ENCODE measurements around the gene PRKG1. TPM values are rescaled to one million over a fixed set of nuclear protein-coding genes. Genes with fewer than 3 reads are reported as not detected.

PRKG1 gene
- total RNA-seq, 1 experiment from 2014 or later: 10.4 TPM

DNA sequence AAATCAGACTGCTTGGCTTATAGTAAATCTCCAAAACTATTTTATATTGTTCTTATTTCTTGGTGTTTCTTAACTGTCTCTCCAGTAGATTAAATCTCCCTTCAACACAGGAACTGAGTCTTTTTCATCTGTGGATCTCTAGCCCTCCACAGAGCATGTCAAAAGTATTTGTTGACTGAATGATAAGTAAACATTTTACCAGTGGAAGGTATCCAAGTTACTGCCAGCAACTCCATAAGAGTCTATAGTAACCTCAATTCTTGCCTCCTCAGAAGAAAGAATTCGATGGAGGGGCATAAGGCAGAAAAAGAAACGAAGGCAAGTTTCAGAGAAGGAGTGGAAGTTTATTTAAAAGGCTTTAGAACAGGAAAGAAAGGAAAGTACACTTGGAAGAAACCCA is 945.9 kb downstream of the PRKG1 start:
- no peak overlapping the region for H3K23ac ChIP-seq (ENCODE audit: insufficient read length, low read depth, low read length)
- H3K9ac ChIP-seq (ENCODE audit: extremely low read depth, insufficient read length, low read length): no peak overlapping the region
- no peak overlapping the region for H2BK120ac ChIP-seq (ENCODE audit: low read depth, low read length, poor library complexity, severe bottlenecking)
- H4K5ac ChIP-seq (ENCODE audit: insufficient read length, low read depth, low read length): no peak overlapping the region
- Mint-ChIP-seq H3K4me1 (peaks cover 18 to 30% of the 10 kb centered on the region in 2 experiments), H3K36me3 (ENCODE audit: insufficient read depth in 1 of 3, low read depth in 3 of 3) (peaks cover 34 to 70% (median 48%) of the 10 kb centered on the region in 3 experiments), H3K4me3 (no peak overlapping the region), H3K27me3 (ENCODE audit: low read depth) (peaks cover 21% of the 10 kb centered on the region), H3K27ac (no peak overlapping the region), H3K9me3 (peaks cover 43 to 50% of the 10 kb centered on the region in 2 experiments)
- no peak overlapping the region for H2BK20ac ChIP-seq (ENCODE audit: low read depth, low read length, poor library complexity, severe bottlenecking)
- no peak overlapping the region for H3K56ac ChIP-seq (ENCODE audit: insufficient read length, low read depth, low read length)
- no peak overlapping the region for H2BK12ac ChIP-seq (ENCODE audit: insufficient read length, low read depth, low read length)
- H3K4me1 ChIP-seq (ENCODE audit: insufficient read depth, low read length): peaks cover 12% of the 10 kb centered on the region; the same call in 1 of the 2 replicates
- H3K27me3 ChIP-seq (ENCODE audit: insufficient read depth, low read length): no peaks in the 10 kb centered on the region
- no peak overlapping the region for H4K8ac ChIP-seq (replicated peaks; ENCODE audit: insufficient read length, low read depth, low read length)
- TF ChIP-seq, protein P1, sequence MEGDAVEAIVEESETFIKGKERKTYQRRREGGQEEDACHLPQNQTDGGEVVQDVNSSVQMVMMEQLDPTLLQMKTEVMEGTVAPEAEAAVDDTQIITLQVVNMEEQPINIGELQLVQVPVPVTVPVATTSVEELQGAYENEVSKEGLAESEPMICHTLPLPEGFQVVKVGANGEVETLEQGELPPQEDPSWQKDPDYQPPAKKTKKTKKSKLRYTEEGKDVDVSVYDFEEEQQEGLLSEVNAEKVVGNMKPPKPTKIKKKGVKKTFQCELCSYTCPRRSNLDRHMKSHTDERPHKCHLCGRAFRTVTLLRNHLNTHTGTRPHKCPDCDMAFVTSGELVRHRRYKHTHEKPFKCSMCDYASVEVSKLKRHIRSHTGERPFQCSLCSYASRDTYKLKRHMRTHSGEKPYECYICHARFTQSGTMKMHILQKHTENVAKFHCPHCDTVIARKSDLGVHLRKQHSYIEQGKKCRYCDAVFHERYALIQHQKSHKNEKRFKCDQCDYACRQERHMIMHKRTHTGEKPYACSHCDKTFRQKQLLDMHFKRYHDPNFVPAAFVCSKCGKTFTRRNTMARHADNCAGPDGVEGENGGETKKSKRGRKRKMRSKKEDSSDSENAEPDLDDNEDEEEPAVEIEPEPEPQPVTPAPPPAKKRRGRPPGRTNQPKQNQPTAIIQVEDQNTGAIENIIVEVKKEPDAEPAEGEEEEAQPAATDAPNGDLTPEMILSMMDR (conservative IDR thresholded peaks at IDR 0.05): no peak
- H3K79me1 ChIP-seq (ENCODE audit: insufficient read depth, low read depth, low read length, poor library complexity, severe bottlenecking): no peaks in the 10 kb centered on the region
- no peak overlapping the region for H2AK5ac ChIP-seq (ENCODE audit: insufficient read length, low read length)
- H3K23me2 ChIP-seq (ENCODE audit: insufficient read length, low read depth, low read length, poor library complexity, severe bottlenecking): no peaks in the 10 kb centered on the region
- H4K91ac ChIP-seq (ENCODE audit: insufficient read length, low read depth, low read length): no peak overlapping the region
- H3K18ac ChIP-seq (ENCODE audit: insufficient read length, low read depth, low read length): no peak overlapping the region
- no peak overlapping the region for H3K27ac ChIP-seq (ENCODE audit: insufficient read length, low read depth, low read length)
- H2AFZ ChIP-seq (ENCODE audit: low read length): no peak overlapping the region
- H3K4me2 ChIP-seq (ENCODE audit: insufficient read depth, insufficient read length, low read length): no peak overlapping the region
- DNase-seq: no peak
- no CpG with 5 or more reads among the region's 2 CpGs for WGBS (ENCODE audit: extremely low coverage, insufficient read length, low lambda C conversion rate)
- no peaks in the 10 kb centered on the region for H4K20me1 ChIP-seq (ENCODE audit: control insufficient read depth, insufficient read depth, insufficient read length)
- no peak overlapping the region for H2BK15ac ChIP-seq (ENCODE audit: low read depth, low read length)
- H3T11ph ChIP-seq (ENCODE audit: low read length): no peak overlapping the region
- H2BK5ac ChIP-seq (ENCODE audit: insufficient read length, low read length): no peak overlapping the region
- H3K9me3 ChIP-seq (ENCODE audit: control insufficient read depth, low read depth, low read length): no peaks in the 10 kb centered on the region
- H3K4ac ChIP-seq (ENCODE audit: low read depth, low read length): no peak overlapping the region
- H3K14ac ChIP-seq (ENCODE audit: insufficient read depth, low read length): no peak overlapping the region
- H3K79me2 ChIP-seq (ENCODE audit: insufficient read depth, low read length): no peaks in the 10 kb centered on the region

Measured in H9 (cell line).